ENCODE results near the gene INS.

Gene INS

DNA sequence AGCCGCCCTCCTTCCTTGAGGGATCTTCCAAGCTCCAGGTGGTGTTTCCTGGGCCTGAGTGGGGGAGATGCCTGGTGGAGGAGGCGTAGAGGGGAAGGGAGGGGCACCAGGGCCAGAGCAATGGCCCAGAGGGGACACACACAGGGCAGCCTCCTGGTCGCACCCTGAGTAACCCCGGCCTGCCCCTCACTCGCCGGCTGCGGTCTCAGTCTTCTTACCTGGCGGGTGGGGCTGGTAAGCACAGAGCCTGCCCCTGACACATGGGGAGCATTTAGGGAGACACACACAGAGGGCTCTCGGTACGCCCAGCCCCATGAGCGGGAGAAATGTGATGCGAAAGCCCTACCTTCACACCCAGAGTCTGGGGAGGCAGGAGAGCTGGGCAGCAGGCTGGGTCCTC lies 45.7 kb downstream of the INS start:
- Histone ChIP-seq H3K4me2 (ENCODE audit: low read length) (no peak overlapping the region), H3K27me3 (ENCODE audit: control insufficient read depth, low read length) (peaks cover 10% of the 10 kb centered on the region), H3F3A (ENCODE audit: control insufficient read depth, insufficient read depth) (no peaks in the 10 kb centered on the region), H3K4me3 (ENCODE audit: low read length) (no peak overlapping the region), H4K20me1 (ENCODE audit: control insufficient read depth, insufficient read depth, low read depth, low read length) (no peaks in the 10 kb centered on the region), H3K9me2 (replicated peaks; ENCODE audit: control insufficient read depth, low read length) (no peaks in the 10 kb centered on the region), H3K27ac (ENCODE audit: low read depth, low read length) (no peak overlapping the region), H3K36me3 (ENCODE audit: control insufficient read depth, low read length) (no peaks in the 10 kb centered on the region), H3K9me3 (ENCODE audit: control insufficient read depth, insufficient read depth, low read length) (no peaks in the 10 kb centered on the region), H3K4me1 (ENCODE audit: control insufficient read depth, low read length) (no peaks in the 10 kb centered on the region), H3K79me2 (ENCODE audit: control insufficient read depth, low read length) (no peaks in the 10 kb centered on the region)
- TF ChIP-seq EZH2phosphoT487 (IDR thresholded peaks at IDR 0.05; ENCODE audit: borderline replicate concordance, low read length) = no peak
- TF ChIP-seq, protein P1, sequence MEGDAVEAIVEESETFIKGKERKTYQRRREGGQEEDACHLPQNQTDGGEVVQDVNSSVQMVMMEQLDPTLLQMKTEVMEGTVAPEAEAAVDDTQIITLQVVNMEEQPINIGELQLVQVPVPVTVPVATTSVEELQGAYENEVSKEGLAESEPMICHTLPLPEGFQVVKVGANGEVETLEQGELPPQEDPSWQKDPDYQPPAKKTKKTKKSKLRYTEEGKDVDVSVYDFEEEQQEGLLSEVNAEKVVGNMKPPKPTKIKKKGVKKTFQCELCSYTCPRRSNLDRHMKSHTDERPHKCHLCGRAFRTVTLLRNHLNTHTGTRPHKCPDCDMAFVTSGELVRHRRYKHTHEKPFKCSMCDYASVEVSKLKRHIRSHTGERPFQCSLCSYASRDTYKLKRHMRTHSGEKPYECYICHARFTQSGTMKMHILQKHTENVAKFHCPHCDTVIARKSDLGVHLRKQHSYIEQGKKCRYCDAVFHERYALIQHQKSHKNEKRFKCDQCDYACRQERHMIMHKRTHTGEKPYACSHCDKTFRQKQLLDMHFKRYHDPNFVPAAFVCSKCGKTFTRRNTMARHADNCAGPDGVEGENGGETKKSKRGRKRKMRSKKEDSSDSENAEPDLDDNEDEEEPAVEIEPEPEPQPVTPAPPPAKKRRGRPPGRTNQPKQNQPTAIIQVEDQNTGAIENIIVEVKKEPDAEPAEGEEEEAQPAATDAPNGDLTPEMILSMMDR (IDR thresholded peaks at IDR 0.05; ENCODE audit: low read depth, low read length, poor library complexity, severe bottlenecking) = no peak

DNA sequence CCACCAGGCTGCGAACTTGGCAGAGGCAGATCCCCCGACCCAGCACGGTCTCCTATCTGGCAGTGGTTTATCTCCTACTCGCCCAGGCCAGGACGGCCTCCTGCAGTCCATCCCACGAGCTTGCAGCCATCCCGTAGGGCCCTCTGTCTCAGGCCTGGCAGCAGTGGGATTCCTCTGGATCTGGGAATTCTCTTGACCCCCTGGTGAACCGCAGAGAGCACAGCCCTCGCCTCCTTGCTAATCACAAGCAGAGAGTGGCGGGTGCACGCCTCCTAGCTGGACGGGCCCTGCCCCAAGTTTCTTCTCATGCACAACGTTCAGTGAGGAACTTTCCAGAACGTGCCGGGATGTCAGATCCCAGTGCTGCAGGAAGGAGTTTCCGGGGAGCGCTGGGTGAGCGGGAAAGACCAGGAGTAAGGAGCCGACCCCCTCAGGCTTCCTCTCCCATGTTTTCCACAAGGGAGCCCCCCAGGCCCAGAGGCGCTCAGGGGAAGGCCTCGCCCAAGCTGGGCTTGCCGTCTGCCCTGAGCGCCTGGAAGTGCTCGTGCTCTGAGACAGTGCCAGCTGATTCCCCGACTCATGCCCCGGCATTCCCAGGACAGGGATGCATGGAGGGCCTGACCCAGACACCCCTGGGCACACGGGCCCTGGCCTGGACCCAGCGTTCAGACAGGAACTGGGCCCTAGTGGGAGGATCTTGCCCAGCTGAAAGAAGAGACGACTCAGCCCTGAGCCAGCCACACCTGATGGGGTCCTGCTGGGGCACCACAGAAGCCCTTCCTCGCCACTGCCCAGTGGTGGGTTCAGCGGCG lies 46.4 kb downstream of the INS start:
- H3K27me3 ChIP-seq (ENCODE audit: control insufficient read depth, low read length) = peaks cover 10% of the 10 kb centered on the region
- H4K20me1 ChIP-seq (ENCODE audit: control insufficient read depth, insufficient read depth, low read depth, low read length) = no peaks in the 10 kb centered on the region
- H3K4me1 ChIP-seq (ENCODE audit: control insufficient read depth, low read length) = no peaks in the 10 kb centered on the region
- H3K27ac ChIP-seq (ENCODE audit: low read depth, low read length) = no peak overlapping the region
- no peak overlapping the region for H3K4me2 ChIP-seq (ENCODE audit: low read length)
- H3K36me3 ChIP-seq (ENCODE audit: control insufficient read depth, low read length) = no peaks in the 10 kb centered on the region
- H3K4me3 ChIP-seq (ENCODE audit: low read length) = no peak overlapping the region
- no peaks in the 10 kb centered on the region for H3F3A ChIP-seq (ENCODE audit: control insufficient read depth, insufficient read depth)
- H3K9me3 ChIP-seq (ENCODE audit: control insufficient read depth, insufficient read depth, low read length) = no peaks in the 10 kb centered on the region
- TF ChIP-seq, protein P1 (IDR thresholded peaks at IDR 0.05; ENCODE audit: low read depth, low read length, poor library complexity, severe bottlenecking) = no peak
- TF ChIP-seq EZH2phosphoT487 (IDR thresholded peaks at IDR 0.05; ENCODE audit: borderline replicate concordance, low read length) = no peak
- H3K79me2 ChIP-seq (ENCODE audit: control insufficient read depth, low read length) = no peaks in the 10 kb centered on the region
- H3K9me2 ChIP-seq (replicated peaks; ENCODE audit: control insufficient read depth, low read length) = no peaks in the 10 kb centered on the region

DNA sequence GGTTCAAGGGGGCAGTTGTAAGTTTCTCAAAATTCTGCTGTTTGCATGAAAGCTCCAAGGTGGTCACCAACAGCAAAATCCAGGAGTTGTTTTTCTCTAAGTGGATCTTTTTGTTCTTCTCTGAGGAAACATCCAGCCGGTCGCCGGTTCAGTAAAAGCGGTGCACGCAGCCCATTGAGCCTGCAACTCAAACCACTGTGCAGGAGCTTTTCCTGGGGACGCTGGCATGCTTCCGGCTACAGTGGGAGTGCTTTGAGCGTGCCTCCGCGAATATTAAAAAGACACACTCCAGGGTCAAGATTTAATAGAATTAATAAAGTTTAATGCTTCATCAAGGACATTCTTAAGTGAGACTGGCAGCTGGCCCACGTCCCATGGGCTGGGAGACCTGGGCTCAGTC lies 47.2 kb downstream of the INS start:
- Histone ChIP-seq H3K27ac (ENCODE audit: low read depth, low read length) (no peak overlapping the region), H3K4me2 (ENCODE audit: low read length) (no peak overlapping the region), H3K36me3 (ENCODE audit: control insufficient read depth, low read length) (no peaks in the 10 kb centered on the region), H3K9me2 (replicated peaks; ENCODE audit: control insufficient read depth, low read length) (no peaks in the 10 kb centered on the region), H3F3A (ENCODE audit: control insufficient read depth, insufficient read depth) (no peaks in the 10 kb centered on the region), H3K4me1 (ENCODE audit: control insufficient read depth, low read length) (no peaks in the 10 kb centered on the region), H3K79me2 (ENCODE audit: control insufficient read depth, low read length) (no peaks in the 10 kb centered on the region), H3K4me3 (ENCODE audit: low read length) (no peak overlapping the region), H3K27me3 (ENCODE audit: control insufficient read depth, low read length) (peaks cover 10% of the 10 kb centered on the region), H4K20me1 (ENCODE audit: control insufficient read depth, insufficient read depth, low read depth, low read length) (no peaks in the 10 kb centered on the region), H3K9me3 (ENCODE audit: control insufficient read depth, insufficient read depth, low read length) (no peaks in the 10 kb centered on the region)
- TF ChIP-seq EZH2phosphoT487 (IDR thresholded peaks at IDR 0.05; ENCODE audit: borderline replicate concordance, low read length) = no peak
- TF ChIP-seq, protein P1 (IDR thresholded peaks at IDR 0.05; ENCODE audit: low read depth, low read length, poor library complexity, severe bottlenecking) = no peak
